GM18505 (cell line): ENCODE results near the gene WDR86.

Experiments used
- ATAC-seq: cut with Tn5 transposase; IDR thresholded peaks from one replicate; pipeline ENCODE4 v1.9.1; 2021; ENCODE audit not compliant: unreplicated experiment
- POLR2A ChIP-seq: IDR thresholded peaks from 4 replicates; pipeline ENCODE4 v1.6.1; 2011; ENCODE audit warnings: borderline replicate concordance; ENCODE audit not compliant: insufficient read depth, insufficient read length; ENCODE audit errors: extremely low read depth

Gene WDR86

DNA sequence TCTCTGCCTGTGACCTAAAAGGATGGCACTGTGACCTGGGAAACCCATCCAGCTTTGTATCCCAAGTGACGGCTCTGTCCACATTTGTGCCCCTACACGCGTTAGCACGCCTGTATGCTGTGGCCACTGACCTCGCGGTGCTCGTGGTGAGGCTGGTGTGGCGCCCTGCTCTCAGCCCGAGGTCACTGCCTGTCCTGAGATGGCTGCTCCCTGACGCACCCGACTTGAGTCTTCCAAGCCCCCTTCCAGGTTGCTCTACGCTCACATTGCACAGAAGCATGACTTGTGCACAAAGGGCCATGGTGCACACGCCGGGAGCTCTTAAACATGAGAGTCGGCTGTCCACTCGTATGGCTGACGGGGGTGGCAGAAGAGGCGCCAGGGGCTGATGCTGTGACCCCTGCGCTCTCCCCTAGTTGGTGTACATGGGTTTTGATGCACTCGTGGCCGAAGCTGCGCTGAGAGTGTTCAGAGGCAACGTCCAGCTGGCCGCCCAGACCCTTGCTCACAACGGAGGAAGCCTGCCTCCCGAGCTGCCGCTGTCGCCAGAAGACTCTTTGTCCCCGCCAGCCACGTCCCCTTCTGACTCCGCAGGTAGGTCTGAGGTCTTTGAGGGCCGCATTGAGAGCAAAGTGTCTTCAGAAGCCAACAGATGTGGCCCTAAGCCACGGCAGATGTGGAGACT, 33.5 kb downstream of the WDR86 start:
- TF ChIP-seq POLR2A: no peak
- no peak for ATAC-seq

DNA sequence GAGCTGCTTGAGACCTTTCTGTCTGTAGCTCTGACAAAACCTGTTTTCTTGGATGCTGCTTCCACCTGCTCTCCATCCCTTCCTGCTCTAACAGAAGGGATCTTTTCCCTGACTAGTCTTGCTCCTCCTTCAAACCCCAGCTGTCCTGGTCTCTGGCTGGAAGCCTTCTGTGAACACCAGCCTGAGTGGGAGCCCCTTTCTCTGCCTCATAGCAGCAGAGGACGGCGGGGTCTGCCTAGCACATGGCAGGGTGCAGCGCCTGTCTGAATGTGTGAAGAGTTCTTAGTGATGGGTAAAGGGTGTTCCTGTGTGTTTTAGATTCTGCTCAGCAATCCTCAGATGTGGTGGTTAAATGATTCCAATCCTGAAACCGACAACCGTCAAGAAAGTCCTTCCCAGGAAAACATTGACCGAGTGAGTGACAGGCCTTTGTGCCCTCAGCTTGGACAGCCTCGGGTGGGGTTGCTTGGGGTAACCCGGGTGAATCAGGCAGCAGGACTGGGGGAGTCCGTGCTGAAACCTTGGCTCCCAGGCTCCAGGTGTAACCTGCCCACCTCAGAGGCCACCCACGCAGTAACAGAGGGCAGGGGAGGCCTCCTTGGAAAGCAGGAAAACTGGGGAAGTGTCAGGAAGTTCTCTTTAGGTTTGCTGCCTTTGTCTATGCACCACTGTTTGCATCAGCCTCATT, 34.2 kb downstream of the WDR86 start:
- no peak for ATAC-seq
- TF ChIP-seq POLR2A: no peak

DNA sequence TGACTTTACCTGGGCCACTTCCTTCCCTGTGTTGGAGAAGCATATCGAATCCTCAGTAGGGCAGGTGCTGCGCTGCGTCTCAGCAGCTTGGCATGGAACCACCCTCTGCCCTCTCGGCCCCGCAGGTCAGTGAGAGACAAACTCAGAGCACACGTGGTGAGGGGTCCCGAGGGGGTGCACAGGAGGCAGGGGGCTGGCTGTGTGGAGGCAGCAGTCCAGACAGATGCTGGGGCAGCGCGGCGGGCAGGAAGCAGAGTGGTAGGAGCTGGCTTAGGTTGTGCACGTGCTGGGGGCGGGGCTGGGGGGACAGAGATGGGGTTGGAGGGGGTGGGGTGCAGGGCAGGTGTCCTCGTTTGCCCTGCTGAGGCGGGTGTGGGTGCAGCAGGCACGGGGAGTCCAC, 35.1 kb downstream of the WDR86 start:
- no peak for ATAC-seq
- TF ChIP-seq POLR2A: no peak

DNA sequence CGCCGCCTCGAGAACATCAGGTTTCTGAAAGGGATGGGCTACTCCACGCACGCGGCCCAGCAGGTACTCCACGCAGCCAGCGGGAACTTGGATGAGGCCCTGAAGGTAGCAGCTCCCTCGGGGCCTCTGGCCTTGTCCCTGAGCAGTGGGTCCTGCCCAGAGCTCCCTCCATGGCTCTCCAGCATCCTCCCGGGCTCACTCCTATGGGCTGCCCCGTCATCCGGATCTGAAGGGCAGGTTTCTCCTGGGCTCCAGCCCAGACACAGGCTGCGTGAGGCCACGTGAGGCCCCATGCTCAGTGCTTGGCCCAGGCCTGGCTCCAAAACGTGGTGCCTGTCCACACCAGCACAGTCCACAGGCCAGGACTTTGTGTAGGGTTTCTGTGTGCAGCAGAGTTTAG, 35.7 kb downstream of the WDR86 start:
- TF ChIP-seq POLR2A: no peak
- ATAC-seq: no peak

DNA sequence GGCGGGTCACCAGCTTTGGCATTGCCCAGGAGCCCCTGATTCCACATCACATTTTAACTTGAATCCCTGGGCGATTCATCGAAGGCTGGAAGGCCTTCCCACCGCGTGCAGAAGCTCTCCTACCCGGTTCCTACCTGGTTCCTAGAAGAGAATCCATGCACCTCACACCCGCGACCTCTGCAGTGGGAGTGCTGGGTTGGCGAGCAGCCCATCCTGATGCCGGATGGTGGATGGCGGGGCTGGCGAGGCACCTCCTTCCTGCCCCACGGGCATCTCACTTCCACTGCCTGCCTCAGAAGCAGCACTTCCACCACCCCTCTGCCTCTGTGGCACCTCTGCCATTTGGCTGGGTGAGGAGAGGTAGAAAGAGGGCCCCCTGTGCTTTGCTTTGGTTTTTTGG, 36.2 kb downstream of the WDR86 start:
- no peak for TF ChIP-seq POLR2A
- ATAC-seq: no peak

DNA sequence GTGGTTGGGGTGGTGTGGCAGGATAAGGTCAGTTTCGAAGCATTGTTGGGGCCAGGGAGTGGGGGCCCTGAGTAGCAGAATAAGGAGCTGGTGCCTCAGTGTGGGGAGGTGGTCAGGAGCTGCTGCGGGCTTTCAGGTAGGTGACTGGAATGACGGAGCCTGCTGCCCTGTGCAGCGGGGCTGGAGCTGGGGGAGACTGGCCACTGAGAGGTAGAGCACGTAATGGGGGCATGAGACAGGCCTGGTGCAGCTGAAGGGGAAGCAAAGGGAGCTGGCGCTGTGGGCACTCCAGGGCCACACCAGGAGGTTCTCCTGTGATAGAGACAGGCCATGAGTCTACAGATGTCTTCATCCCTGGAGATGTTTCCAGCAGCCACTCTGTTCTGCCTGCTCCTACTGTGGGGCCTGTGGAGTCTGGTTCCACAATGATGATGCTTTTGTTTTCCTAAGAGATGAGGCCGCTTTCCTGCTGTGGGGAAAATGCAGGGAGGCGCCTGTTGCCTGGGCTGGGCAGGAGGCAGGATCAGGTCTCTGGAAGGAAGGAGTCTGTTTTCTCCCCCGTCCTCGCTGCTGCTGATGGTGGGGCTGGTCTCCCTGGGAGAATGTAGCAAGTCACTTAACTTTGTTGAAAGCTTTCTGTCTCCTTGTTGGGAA, 37.1 kb downstream of the WDR86 start:
- ATAC-seq: no peak
- TF ChIP-seq POLR2A: no peak

DNA sequence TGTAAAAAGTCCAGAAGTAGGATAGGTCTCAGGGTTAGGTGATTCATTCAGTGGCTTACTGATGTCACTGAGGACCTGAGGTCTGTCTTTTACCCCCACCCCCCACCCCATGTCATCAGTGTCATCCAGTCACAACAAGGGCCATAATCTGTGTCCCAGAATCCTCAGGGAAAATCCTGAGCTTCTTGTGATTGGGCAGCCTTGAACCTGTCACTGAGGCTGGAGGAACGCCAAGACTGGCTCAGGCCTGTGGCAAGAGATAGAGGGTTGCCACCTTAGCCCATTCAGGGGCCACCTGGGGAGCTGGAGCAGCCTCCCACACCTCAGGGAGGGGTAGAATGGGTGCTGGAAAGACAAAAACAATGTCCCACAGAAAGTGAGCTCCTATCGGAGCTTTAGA, 38.6 kb downstream of the WDR86 start:
- ATAC-seq: no peak
- TF ChIP-seq POLR2A: no peak

DNA sequence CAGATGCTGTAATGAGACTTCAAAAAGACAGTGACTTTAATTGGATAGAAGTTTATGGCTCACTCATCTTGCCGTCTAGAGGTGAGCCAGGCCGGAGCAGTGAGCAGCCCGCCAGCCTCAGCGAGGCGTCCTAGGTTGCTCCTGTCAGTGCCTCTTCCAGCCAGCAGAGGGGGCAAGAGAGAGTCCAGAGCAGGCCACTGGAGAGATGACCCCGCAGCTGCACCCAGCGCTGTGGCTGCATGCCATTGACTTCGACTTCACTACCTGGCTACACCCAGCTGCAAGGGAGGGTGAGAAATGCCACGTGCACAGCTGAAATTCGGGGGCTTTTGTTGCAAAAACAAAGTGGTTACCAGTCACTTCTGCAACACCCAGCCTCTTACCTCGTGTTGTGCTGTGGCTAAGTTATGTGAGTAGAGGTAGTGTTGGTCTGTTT, 41.7 kb downstream of the WDR86 start:
- ATAC-seq: peak; percentile 95
- no peak for TF ChIP-seq POLR2A

DNA sequence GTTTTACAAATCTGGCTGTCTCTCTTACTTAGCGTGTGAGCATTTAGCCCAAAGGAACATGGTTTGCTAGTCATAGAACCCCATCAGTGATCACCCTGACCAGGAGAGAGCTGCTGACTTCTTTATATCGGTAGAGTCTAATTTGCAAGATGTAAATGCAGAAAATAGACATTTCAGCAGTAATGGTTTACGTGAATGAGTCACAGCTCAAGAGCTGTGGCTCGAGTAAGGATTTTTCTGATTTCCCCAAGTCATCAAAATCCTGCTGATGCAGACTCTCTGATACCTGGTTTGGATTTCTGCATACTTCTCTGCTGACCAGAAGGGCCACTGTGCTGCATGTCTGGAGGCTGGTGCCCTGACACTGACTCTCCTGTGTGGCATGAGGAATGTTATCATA, 42.6 kb downstream of the WDR86 start:
- no peak for ATAC-seq
- TF ChIP-seq POLR2A: no peak

DNA sequence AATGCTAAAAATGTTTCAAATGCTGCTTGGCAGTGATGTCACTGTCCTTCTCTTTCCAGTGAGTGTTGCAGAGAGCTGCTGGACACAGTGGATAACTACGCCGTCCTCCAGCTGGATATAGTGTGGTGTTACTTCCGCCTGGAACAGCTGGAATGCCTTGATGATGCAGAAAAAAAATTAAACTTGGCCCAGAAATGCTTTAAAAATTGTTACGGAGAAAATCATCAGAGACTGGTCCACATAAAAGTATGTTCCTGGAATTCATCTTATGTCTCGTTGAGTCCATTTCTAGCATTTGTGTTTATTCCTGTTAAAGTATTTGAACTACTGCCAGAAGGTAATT, 43.0 kb downstream of the WDR86 start:
- ATAC-seq: no peak
- no peak for TF ChIP-seq POLR2A

DNA sequence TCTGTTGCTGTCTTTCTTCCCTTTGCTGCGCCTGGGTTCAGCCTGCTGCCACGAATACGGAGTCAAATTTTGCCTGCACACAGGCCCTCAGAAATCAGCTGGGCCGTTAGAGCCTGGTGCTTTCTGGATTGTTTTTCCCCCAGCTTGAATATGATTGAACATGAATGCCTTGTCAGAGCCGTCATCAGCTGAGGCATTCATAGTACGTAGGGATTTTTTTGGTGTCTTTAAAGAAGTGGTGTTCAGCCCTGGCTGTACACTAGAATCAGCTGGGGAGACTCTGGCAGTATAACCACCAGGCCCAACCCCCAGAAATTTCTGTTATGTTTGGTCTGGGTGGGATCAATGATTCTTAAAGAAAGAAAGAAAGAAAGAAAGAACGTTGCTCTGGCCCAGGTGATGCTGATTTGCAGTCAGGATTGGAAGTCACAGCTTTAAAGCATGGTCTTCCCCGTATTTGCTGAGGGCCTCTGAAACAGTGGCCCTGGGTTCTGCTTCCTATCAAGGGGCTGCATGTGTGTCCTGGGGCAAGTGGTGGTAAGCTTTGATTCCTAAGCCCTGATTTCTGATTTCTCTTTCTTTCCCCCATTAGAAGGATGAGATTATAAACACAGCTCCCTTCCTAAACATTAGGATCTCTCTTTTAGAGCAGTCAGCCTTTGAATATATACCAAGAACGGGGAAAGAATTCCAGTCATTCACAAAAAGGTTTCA, 43.5 kb downstream of the WDR86 start:
- ATAC-seq: no peak
- no peak for TF ChIP-seq POLR2A

DNA sequence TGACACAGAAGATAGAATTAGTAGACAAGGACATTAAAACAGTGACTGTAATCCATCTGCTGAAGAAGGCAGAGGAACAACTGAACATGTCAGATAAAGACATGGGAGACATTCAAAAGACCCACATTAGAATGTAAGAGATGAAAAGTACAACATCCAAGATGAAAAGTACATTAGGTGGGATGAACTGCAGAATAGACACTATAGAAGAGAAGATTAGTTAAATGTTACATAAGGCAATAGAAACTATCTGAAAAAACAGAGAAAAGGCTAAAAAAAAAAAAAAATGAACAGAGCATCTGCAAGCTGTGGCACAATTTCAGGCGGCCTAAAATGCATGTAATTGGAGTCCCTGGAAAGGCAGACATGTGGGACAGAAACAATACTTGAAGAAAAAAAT, 46.7 kb downstream of the WDR86 start:
- no peak for TF ChIP-seq POLR2A
- no peak for ATAC-seq

DNA sequence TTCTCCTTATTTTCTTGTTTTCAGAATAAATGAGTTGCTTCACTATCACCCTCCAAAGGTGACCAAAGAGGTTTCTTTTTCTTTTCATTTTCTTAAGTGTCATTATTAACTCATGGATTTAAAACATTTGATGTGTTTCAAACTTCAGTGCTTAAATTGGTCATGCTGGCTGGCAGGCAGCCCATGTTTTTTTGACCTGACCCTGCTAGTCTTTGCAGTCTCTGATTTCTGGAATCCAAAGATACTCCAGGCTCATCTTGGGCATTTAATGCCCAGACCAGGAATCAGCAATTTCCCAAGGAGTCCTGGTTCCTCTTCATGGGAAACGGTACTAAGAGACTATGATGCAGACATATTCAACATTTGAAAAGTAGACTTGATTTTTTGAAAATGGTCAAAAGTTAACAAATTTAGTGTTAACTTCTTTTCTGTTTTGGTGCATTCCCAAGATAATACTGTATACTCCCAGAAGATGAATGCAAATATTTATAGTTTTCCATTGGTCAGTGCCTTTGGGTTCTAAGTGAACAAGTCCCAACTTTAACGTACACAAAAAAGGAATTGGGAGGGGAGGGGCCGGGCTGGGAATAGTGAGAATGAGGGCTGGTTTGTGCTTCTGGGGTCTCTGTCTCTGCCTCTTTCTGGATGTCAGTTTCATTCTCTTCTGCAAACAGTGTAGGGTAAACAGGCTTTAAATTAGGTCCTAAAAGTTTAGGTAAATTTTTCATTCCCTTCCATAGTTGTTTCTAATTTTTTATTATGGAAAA, 48.5 kb downstream of the WDR86 start:
- TF ChIP-seq POLR2A: no peak
- ATAC-seq: no peak
